ENCODE measurements around the gene ZNF100. TPM values are rescaled to one million over a fixed set of nuclear protein-coding genes. Genes with fewer than 3 reads are reported as not detected.
"Not testable (repeated sequence)": the region's sequence is repeated elsewhere in the genome, so short reads cannot be mapped to it uniquely, and the experiment has no call there.

ZNF100 gene
- total RNA-seq, 1 donor from 2014 or later, result 5.4 TPM

- no peak for DNase-seq (ENCODE audit: extremely low spot score in 2 of 2)
These were observed 18.3 kb downstream of the ZNF100 start for GRCh38 chr19:21749090-21749489.

GRCh38 chr19:21748088-21748487, 19.3 kb downstream of the ZNF100 start:
- no peaks in the 10 kb centered on the region for H3K4me1 ChIP-seq
- H3K27me3 ChIP-seq, result no peaks in the 10 kb centered on the region
- no peak overlapping the region for H3K4me3 ChIP-seq
- TF ChIP-seq POLR2AphosphoS5 (IDR thresholded peaks at IDR 0.05; ENCODE audit: insufficient read depth in 1 of 2, low read depth in 1 of 2) (no peak), POLR2A (IDR thresholded peaks at IDR 0.05) (no peak), CTCF (IDR thresholded peaks at IDR 0.05) (no peak)
- H3K27ac ChIP-seq, result no peak overlapping the region
- peaks cover 0 to 43% of the 10 kb centered on the region in 2 donors for H3K36me3 ChIP-seq
- intact Hi-C loops (cut with DNase I), result no loop called here
- H3K9me3 ChIP-seq, result no peaks in the 10 kb centered on the region
- DNase-seq (ENCODE audit: extremely low spot score in 2 of 2), result no peak

More at GRCh38 chr19:21749090-21749489, 18.3 kb downstream of the ZNF100 start:
- Histone ChIP-seq H3K4me1 (no peaks in the 10 kb centered on the region), H3K27ac (no peak overlapping the region), H3K27me3 (no peaks in the 10 kb centered on the region), H3K9me3 (no peaks in the 10 kb centered on the region), H3K36me3 (peaks cover 0 to 41% of the 10 kb centered on the region in 2 donors), H3K4me3 (no peak overlapping the region)
- TF ChIP-seq POLR2A (IDR thresholded peaks at IDR 0.05) (no peak), POLR2AphosphoS5 (IDR thresholded peaks at IDR 0.05; ENCODE audit: insufficient read depth in 1 of 2, low read depth in 1 of 2) (no peak), CTCF (IDR thresholded peaks at IDR 0.05) (no peak)
- intact Hi-C loops (cut with DNase I), result no loop called here

GRCh38 chr19:21740559-21740958, 26.8 kb downstream of the ZNF100 start:
- intact Hi-C loops (cut with DNase I), result no loop called here

GRCh38 chr19:21726942-21727747, 40.2 kb downstream of the ZNF100 start:
- H3K4me3 ChIP-seq; H3K4me1 ChIP-seq; DNase-seq (ENCODE audit: extremely low spot score in 2 of 2); H3K27ac ChIP-seq; intact Hi-C loops (cut with DNase I); H3K27me3 ChIP-seq: not testable (repeated sequence)
- Histone ChIP-seq H3K9me3 (peaks cover 23% of the 10 kb centered on the region), H3K36me3 (peaks cover 3 to 36% of the 10 kb centered on the region in 2 donors)

More at GRCh38 chr19:21740559-21740958, 26.8 kb downstream of the ZNF100 start:
- Histone ChIP-seq H3K27me3 (no peaks in the 10 kb centered on the region), H3K4me1 (no peaks in the 10 kb centered on the region), H3K36me3 (peaks cover 2 to 54% of the 10 kb centered on the region in 2 donors), H3K27ac (no peak overlapping the region), H3K9me3 (no peaks in the 10 kb centered on the region), H3K4me3 (no peak overlapping the region)
- TF ChIP-seq POLR2A (IDR thresholded peaks at IDR 0.05) (no peak), POLR2AphosphoS5 (IDR thresholded peaks at IDR 0.05; ENCODE audit: insufficient read depth in 1 of 2, low read depth in 1 of 2) (no peak), CTCF (IDR thresholded peaks at IDR 0.05) (no peak)
- no peak for DNase-seq (ENCODE audit: extremely low spot score in 2 of 2)

- no peaks in the 10 kb centered on the region for H3K27me3 ChIP-seq
- H3K9me3 ChIP-seq, result no peaks in the 10 kb centered on the region
- DNase-seq (ENCODE audit: extremely low spot score in 2 of 2), result no peak
- H3K27ac ChIP-seq, result no peak overlapping the region
- no peaks in the 10 kb centered on the region for H3K4me1 ChIP-seq
- no peaks in the 10 kb centered on the region for H3K36me3 ChIP-seq
- intact Hi-C loops (cut with DNase I), result no loop called here
- H3K4me3 ChIP-seq, result no peak overlapping the region
- TF ChIP-seq POLR2A (IDR thresholded peaks at IDR 0.05), result no peak
- no peak for TF ChIP-seq CTCF (IDR thresholded peaks at IDR 0.05)
- TF ChIP-seq POLR2AphosphoS5 (IDR thresholded peaks at IDR 0.05; ENCODE audit: insufficient read depth in 1 of 2, low read depth in 1 of 2), result no peak
These were observed 53.6 kb downstream of the ZNF100 start for GRCh38 chr19:21713761-21714160.

All from vagina (tissue), 2 donors.